HG02759 (cell line): ENCODE results near the gene MYZAP.

Experiments used
- ATAC-seq: cut with Tn5 transposase; IDR thresholded peaks from one replicate; pipeline ENCODE4 v1.9.1; 2021; ENCODE audit warnings: mild to moderate bottlenecking, moderate library complexity; ENCODE audit not compliant: unreplicated experiment

MYZAP gene

GRCh38 chr15:57591822-57592367 is at the start of gene MYZAP:
MYZAP (plus strand) TSS chr15:57591904; CDS start chr15:57592035, 131 bp downstream.
- peak; percentile 45 for ATAC-seq

GRCh38 chr15:57542505-57542817 is 49.2 kb upstream of the MYZAP start:
- ATAC-seq = no peak

GRCh38 chr15:57544848-57545480 is 46.7 kb upstream of the MYZAP start:
- ATAC-seq = no peak

- no peak for ATAC-seq
These were observed 45.7 kb upstream of the MYZAP start for GRCh38 chr15:57545995-57546394.

- ATAC-seq = no peak
These were observed 44.4 kb upstream of the MYZAP start for GRCh38 chr15:57547243-57547755.

GRCh38 chr15:57548351-57548750 is 43.4 kb upstream of the MYZAP start:
- ATAC-seq = no peak

GRCh38 chr15:57548835-57549234 is 42.9 kb upstream of the MYZAP start:
- ATAC-seq = no peak

GRCh38 chr15:57549935-57550334 is 41.8 kb upstream of the MYZAP start:
- ATAC-seq = no peak

- no peak for ATAC-seq
These were observed 41.1 kb upstream of the MYZAP start for GRCh38 chr15:57550640-57551039.

- no peak for ATAC-seq
These were observed 39.7 kb upstream of the MYZAP start for GRCh38 chr15:57551715-57552677.

- no peak for ATAC-seq
These were observed 38.9 kb upstream of the MYZAP start for GRCh38 chr15:57552678-57553334.

GRCh38 chr15:57553526-57553925 is 38.2 kb upstream of the MYZAP start:
- no peak for ATAC-seq

GRCh38 chr15:57554063-57554811 is 37.5 kb upstream of the MYZAP start:
- ATAC-seq = no peak

GRCh38 chr15:57554812-57555179 is 36.9 kb upstream of the MYZAP start:
- ATAC-seq = no peak

GRCh38 chr15:57555270-57555669 is 36.4 kb upstream of the MYZAP start:
- no peak for ATAC-seq

GRCh38 chr15:57556040-57556439 is 35.7 kb upstream of the MYZAP start:
- no peak for ATAC-seq

- no peak for ATAC-seq
These were observed 34.4 kb upstream of the MYZAP start for GRCh38 chr15:57557267-57557666.

GRCh38 chr15:57557810-57558209 is 33.9 kb upstream of the MYZAP start:
- no peak for ATAC-seq

GRCh38 chr15:57559875-57560274 is 31.8 kb upstream of the MYZAP start:
- ATAC-seq = peak; percentile 44

GRCh38 chr15:57561041-57561711 is 30.5 kb upstream of the MYZAP start:
- peak; percentile 76 for ATAC-seq
